GM19455 (cell line): ENCODE results near the gene HIC2.
A peak's percentile ranks its signal among the peaks of the same experiment; 100 is the strongest.
"Not testable (repeated sequence)": the region's sequence is repeated elsewhere in the genome, so short reads cannot be mapped to it uniquely, and the experiment has no call there.

ENCODE experiments used
- ATAC-seq: cut with Tn5 transposase; IDR thresholded peaks from one replicate; pipeline ENCODE4 v1.9.1; 2021; ENCODE audit not compliant: unreplicated experiment

Gene HIC2, protein sequence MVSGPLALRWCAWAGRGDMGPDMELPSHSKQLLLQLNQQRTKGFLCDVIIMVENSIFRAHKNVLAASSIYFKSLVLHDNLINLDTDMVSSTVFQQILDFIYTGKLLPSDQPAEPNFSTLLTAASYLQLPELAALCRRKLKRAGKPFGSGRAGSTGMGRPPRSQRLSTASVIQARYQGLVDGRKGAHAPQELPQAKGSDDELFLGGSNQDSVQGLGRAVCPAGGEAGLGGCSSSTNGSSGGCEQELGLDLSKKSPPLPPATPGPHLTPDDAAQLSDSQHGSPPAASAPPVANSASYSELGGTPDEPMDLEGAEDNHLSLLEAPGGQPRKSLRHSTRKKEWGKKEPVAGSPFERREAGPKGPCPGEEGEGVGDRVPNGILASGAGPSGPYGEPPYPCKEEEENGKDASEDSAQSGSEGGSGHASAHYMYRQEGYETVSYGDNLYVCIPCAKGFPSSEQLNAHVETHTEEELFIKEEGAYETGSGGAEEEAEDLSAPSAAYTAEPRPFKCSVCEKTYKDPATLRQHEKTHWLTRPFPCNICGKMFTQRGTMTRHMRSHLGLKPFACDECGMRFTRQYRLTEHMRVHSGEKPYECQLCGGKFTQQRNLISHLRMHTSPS

DNA sequence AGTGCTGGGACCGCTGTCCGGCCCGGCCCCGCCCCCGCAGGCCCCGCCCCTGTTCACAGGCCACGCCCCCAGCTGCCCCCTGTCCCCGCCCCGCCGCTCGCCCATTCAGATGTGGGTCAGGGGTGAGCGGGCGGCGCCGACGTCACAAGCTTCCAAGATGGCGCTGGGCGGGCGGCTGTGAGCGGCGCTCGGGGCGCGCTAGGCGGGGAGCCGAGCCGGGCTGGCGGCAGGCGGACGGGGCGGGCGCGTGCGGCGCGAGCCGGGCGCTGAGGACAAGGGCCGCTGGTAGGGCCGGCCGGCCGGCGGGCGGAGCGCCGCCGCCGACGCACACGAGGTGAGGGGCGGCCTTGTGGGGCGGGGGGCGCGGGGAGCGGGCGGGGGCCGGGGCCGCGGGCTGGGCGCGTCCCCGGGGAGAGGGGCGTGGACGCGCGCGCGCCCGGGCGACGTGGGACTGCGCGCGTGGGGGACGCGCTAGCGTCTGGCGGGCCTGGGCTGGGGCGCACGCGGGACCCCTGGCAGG is at the start of gene HIC2:
Gene HIC2 (plus strand): TSS at position 145 of the 520 bp plus-strand sequence. CDS start 25,461 bp downstream, outside the sequence.
- ATAC-seq, result peak; percentile 60

DNA sequence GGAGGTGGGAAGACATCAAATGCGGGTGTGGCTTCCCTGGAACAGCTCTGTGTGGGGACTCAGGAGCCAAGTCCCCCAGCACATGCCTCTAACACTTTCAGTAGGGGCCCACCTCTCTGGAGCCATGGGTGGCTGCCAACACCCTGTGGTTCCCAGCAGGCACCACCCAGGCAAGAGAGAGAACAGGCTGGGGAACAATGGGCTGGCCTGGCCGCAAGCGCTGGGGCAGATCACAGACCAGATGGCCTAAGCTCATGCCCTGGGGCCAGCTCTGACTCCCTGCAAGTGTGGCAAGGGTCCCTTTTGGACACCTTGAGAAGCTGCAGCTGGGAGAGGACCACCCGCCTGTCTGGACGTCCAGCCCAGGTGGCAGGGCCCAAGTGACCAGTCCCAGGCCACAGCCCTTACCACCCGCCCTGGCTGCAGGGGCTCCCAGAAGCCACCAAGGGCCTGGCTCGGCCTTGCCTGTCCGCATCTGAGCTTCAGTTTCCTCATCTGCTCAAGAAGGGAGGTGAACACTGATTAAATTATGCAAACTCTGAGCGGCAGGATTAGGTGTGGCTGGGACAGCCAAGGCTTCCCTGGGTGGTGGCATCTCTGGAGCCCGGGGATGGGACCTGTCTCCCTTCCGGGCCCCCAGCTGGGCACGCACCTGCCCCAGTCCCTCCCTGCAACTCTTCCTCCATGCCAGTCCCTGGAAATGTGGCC is 48.4 kb upstream of the HIC2 start:
- ATAC-seq, result not testable (repeated sequence)

DNA sequence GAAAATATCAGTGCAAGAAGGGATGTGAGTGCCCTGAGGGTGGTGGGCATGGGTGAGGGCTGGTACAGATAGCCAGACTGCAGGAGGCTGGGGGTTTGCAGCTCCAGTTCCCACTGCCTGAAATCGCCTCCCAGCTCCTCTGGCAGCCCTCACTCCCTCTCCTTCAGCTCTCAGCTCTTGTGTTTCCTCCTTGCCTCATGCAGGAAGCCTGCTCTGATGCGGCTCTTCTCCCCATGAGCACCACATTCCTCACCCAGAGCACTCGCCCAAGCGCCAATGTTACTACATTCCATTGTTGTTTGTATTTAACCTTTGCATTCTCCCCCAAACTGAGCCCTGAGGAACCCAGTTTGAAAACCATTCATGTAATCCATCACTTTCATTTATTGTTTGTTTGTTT is 41.3 kb upstream of the HIC2 start:
- not testable (repeated sequence) for ATAC-seq

DNA sequence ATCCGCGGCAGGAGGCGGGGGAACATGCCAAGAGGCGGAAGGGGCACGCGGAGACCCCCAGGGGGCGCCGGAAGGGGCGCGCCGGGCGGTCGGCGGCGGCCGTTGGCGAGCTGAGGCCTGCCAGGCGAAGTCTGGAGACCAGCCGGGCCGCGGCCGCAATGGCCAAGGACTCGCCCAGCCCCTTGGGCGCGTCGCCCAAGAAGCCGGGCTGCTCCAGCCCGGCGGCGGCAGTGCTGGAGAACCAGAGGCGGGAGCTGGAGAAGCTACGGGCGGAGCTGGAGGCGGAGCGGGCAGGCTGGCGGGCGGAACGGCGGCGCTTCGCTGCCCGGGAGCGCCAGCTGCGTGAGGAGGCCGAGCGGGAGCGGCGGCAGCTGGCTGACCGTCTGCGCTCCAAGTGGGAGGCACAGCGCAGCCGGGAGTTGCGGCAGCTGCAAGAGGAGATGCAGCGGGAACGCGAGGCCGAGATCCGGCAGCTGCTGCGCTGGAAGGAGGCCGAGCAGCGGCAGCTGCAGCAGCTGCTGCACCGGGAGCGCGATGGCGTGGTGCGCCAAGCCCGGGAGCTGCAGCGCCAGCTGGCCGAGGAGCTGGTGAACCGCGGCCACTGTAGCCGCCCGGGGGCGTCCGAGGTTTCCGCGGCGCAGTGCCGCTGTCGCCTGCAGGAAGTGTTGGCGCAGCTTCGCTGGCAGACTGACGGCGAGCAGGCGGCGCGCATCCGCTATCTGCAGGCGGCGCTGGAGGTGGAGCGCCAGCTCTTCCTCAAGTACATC is 33.3 kb upstream of the HIC2 start, which contains the start of gene RIMBP3B:
Gene RIMBP3B (plus strand): TSS at position 51 of the 767 bp plus-strand sequence. CDS start 108 bp downstream, at position 159.
- ATAC-seq, result peak; percentile 50

DNA sequence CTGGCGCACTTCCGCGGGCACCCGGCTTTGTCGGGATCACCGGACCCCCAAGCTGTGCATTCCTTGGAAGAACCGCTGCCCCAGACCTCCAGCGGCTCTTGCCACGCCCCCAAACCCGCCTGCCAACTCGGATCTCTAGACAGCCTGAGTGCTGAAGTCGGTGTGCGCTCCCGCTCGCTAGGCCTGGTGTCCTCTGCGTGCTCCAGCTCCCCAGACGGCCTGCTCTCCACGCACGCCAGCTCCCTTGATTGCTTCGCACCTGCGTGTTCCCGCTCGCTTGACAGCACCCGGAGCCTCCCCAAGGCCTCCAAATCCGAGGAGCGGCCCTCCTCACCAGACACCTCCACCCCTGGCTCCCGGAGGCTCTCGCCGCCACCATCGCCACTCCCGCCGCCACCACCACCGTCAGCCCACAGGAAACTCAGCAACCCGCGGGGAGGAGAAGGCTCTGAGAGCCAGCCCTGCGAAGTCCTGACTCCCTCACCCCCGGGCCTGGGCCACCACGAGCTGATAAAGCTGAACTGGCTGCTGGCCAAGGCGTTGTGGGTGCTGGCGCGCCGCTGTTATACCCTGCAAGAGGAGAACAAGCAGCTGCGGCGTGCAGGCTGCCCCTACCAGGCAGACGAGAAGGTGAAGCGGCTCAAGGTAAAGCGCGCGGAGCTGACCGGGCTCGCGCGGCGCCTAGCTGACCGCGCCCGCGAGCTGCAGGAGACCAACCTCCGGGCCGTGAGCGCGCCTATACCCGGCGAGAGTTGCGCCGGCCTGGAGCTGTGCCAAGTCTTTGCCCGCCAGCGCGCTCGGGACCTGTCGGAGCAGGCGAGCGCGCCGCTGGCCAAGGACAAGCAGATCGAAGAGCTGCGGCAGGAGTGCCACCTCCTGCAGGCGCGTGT is 32.5 kb upstream of the HIC2 start:
- peak; percentile 33 for ATAC-seq

DNA sequence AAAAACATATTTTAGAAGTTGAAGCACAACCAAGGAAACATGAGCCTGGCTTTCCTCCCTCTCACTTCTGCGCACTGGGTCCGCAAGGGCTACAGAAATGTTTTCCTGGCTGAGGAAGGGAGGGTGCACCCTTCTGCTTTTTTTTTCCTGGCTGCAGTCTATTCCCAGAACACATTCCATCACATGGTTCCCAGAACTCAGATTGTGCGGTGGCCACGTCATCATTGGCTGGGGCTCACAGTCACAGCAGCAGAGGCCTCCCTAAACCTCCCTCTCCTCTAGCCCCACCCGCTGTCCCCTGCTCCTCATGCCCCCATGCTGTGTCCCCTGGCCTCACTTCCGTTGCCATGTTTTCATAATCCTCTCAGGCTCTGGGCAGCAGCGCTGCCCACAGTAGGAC is 27.7 kb upstream of the HIC2 start:
- not testable (repeated sequence) for ATAC-seq

DNA sequence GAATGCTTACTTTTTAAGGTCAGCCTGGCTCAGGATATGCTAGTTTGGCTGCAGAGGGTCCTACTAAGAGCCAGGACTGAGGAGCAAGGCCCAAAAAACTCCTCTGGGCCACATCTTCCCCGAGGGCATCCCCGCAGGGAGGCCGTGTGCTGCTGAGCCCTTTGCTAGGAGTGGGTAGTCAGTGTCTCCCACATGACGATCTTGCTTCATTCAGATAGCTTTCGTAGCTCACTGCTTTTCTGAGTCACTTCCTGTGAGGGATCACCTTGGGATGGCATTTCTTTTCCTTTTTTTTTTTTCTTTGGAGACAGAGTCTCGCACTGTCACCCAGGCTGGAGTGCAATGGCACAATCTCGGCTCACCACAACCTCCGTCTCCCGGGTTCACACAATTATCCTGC is 27.2 kb upstream of the HIC2 start:
- ATAC-seq, result not testable (repeated sequence)

DNA sequence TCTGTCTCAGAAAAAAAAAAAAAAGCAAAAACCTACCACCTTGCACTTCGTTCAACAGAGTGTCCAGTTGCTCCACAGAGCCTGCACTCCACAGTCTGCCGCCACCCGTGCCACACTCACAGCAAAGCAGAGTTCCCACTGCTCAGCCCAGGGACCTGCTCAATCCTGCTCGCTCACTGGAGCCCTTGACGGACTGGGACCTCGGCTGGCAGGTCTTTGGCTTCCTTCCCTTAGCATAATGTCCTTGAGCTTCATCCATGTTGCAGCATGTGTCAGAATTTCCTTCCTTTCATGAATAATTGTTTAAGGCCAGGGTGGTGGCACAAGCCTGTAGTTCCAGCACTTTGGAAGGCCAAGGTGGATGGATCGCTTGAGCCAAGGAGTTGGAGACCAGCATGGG is 22.6 kb upstream of the HIC2 start:
- ATAC-seq, result not testable (repeated sequence)

DNA sequence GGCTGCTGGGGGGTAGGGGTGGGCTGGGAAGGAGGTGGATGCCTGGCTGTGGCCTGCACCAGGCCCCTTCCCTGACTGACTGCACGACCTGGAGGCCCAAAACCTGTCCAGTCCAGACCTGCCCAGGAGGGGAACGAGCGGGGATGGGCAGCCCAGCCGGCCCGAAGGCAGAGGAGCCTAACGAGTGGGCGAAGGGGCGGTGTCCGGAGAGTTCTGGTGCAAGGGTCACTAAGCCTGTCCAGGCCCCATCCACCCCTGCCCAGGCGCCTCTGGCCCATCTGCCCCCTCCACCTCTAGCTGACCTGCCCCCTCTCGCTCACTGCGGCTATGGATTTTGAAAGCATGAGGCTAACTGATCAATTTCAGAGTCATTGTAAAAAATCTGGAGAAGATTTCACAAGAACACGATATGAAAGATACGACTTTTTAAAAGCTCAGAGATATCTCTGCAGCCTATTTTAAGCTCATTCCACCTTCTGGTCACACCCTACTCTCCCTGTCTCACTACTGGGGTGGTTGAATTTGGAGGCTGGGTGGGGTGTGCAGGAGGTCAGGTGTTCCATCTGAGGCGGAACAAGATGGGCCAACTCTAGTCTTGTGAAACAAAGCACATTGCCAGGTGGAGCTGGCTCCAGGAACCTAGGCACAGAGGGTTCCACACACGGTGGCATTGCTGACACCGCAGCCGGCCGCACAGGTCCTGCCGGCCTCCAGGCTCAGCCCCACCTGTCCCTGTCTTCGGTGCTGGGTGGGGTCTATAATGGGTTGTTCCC is 15.8 kb upstream of the HIC2 start:
- ATAC-seq, result not testable (repeated sequence)

DNA sequence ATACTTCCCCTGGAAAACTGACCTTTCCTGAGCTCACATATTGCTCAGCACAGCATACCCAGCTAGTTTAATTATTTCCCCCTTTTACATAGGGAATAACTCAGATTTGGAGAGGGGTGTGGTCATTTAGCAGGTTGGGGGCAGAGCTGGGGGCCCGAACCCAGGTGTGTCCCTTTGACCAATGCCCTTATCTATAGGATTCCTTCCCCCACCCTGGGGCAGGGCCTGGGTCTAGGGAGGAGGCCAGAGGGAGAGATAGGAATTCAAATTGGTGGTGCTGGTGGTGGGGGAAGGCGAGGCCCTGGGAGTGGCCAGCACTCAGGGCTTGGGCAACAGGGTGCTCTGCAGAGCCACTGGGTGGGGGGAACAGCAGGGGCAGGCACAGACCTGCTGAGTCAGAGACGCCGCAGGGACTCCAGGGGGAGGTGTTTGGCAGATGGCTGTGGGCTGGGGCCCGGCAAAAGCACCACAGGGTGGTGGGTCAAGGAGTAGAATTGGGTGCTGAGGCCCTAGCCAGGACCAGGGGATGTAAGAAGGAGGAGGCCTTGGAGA is 14.3 kb upstream of the HIC2 start:
- ATAC-seq, result not testable (repeated sequence)

DNA sequence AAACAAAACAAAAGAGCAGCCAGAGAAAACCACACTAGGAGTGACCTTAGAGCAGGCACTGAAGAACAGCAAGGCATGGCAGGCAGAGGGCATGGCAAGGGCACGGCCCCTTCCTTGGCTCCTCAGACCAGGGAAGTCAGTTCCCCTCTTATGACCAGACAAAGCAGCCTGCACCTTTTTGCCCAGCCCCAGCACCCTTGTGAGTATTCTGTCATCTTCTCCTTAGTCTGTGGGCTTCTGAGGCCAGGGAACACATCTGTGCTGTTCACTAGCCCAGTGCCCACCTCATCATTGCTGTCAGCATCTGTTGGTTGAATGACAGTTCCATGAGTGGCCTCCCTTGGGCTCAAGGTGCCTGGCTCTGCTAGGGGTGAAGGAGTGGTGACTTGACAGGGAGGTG is 10.0 kb upstream of the HIC2 start:
- ATAC-seq, result not testable (repeated sequence)

DNA sequence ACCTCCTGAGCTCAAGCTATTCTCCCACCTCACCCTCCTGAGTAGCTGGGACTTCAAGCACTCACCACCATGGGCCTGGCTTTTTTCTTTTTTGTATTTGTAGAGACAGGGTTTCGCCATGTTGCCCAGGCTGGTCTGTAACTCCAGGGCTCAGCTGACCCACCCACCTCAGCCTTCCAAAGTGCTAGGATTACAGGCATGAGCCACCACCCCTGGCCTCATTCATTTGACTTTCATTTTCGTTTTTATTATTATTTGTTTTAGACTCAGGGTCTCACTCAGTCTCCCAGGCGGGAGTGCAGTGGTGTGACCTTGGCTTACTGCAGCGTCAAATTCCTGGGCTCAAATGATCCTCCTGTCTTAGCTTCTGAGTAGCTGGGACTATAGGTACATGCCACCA is 9.4 kb upstream of the HIC2 start:
- not testable (repeated sequence) for ATAC-seq

DNA sequence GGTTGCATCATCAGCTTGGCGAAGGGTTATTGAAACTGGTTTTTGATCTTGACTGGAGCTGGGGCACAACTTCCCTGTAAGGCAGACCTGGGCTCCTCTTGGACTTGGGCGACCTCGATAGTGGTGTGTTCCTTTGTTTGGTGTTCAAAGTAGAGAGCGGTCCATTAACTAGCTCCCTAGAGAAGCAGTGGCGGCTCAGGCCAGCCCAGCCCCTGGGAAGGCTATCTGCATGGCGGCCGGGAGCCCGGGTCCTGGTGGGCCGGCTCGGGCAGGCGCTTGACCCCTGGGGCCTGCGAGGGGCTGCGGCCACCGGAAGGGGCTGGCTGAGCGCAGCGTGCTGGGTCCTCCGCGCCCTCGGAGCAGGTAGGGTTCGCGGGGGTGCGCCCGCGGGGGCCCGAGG is 796 bp upstream of the HIC2 start:
- not testable (repeated sequence) for ATAC-seq

DNA sequence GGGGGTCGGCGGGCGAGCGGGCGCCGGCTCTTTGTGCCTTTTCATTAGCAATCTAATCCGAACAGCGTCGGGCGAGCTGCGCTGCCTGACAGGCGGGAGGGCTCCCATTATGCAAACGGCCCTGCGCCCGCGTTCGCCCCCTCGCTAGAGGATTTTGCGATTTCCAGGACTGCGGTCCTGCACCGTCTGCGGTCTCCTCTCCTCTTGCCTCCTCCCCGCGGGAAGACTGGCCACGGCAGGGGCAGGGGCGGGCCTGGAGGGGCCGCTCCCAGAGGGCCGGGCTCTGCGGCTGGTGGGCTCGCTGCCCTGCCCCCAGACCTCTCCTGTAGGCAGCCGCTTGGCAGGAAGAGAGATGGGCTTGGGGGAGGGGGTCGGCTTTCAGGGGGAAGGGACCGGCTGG is 682 bp downstream of the HIC2 start:
- ATAC-seq, result peak; percentile 30

DNA sequence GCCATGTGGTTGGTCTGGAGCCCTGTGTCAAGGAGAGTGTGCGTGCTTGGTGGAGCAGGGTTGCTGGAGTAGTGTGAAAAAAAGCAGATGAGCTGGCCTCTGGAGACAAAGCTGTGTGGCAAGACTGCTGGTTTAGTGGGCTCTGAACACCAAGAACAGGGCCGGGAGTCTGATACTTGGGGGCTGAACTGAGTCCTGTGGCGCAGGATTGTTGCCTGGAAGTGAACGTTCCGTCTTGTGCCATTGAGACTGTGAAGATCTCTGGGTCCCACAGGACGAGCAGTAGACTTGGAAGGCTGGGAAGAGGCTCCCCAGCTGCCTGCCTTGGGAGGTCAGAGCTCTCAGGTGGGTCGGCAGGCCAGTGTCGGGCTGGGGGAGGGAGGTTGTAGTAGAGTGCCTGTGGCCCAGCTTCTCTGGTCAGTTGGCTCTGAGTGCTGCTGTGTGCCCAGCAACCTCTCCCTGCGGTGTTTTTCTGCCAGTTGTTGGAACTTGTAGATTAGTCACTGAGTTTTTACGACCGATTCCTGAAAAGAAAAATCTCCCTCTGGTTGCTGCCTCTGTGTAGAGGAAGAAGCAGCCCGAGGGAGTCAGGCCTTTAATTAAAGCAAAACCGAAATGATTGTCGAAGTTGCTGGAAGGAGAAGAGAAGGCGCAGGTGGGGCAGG is 1.9 kb downstream of the HIC2 start:
- not testable (repeated sequence) for ATAC-seq

DNA sequence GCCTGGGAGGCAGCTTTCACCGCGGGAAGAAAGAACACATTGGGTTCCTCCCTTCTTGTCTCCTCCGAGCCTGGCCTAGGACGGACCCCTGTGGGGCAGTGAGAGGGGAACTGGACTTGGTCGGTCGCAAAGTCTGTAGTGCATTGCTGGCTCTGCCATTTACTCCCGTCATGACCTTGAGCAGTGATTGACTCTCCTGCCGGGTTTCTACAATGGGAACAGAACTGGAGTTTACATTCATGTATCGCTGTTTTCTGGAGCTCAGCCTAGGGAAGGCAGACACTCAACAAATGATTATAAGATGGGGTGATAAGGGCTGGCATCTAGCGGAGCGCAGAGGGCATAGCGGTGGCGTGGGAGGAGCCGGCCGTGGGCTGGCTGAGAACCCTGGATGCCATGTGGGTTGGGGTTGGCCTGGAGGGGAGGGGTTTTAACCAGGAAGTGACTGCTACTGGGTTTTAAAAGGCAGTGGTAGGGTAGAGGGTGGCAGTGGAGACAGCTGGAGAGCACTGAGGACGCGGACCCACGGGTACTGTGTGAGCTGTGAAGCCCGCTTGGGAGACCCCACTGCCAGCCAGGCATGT is 3.1 kb downstream of the HIC2 start:
- not testable (repeated sequence) for ATAC-seq

DNA sequence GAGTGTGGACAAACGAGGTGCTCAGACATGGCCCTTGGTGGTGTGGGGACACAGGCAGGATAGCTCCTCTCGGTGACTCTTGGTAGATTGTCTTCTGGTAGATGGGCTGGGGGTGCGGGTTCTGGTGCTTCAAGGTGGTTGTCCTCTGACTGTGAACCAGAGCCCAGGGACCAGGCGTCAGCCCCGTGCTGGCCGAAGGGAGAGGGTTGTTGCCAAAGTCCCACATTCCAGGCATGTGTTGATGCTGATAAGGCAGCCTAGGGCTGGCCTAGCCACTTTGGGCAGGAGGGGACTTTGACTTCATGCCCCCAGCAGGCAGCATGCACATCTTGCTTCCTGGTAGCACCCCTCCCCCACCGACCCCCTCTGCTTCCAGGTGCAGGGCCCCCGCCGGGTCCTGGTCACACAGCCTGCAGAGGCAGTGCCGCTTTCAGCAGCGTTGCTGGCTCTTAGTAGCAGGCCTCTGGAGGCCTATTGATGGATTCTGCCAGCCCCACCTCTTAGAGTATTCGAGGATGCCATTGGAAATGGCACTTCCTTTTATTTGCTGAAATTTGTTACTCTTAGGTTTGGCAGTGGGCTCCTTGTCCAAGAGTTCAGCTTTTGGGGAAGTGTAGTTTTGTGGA is 7.0 kb downstream of the HIC2 start:
- ATAC-seq, result not testable (repeated sequence)
